ENCODE data around the gene SGO2. TPM values are rescaled to one million over a fixed set of nuclear protein-coding genes. Genes with fewer than 3 reads are reported as not detected.

The SGO2 gene
- total and polyA plus RNA-seq, 2 donors from 2014 or later: 0.69 to 1.7 TPM

GRCh38 chr2:200496696-200497095 lies 29.3 kb upstream of the SGO2 start:
- H3K9ac ChIP-seq (ENCODE audit: low read length in 3 of 3): no peak overlapping the region
- no peak for TF ChIP-seq CTCF (IDR thresholded peaks at IDR 0.05; ENCODE audit: borderline replicate concordance, extremely low read depth, insufficient read depth)
- DNase-seq (no peak), FAIRE-seq (no peak)
- H3K9me3 ChIP-seq (ENCODE audit: control insufficient read depth in 2 of 3, insufficient read depth in 1 of 3, low read length in 3 of 3): no peaks in the 10 kb centered on the region
- H3K4me1 ChIP-seq (ENCODE audit: control insufficient read depth in 2 of 3, insufficient read depth in 2 of 3, low read depth in 1 of 3, low read length in 3 of 3): no peaks in the 10 kb centered on the region
- H3K27ac ChIP-seq (ENCODE audit: low read depth in 2 of 2, low read length in 2 of 2): no peak overlapping the region
- intact Hi-C loops (cut with DNase I): no loop called here
- no peak overlapping the region for H3K4me3 ChIP-seq (ENCODE audit: low read length in 3 of 3)
- H3K27me3 ChIP-seq (ENCODE audit: control insufficient read depth, insufficient read depth, low read length): no peaks in the 10 kb centered on the region
- peaks cover 2 to 11% (median 5%) of the 10 kb centered on the region in 3 donors for H3K36me3 ChIP-seq (ENCODE audit: control insufficient read depth in 2 of 3, insufficient read depth in 3 of 3, low read length in 3 of 3)

GRCh38 chr2:200498402-200499162 lies 27.4 kb upstream of the SGO2 start:
- Histone ChIP-seq H3K9ac (ENCODE audit: low read length in 3 of 3) (no peak overlapping the region), H3K27me3 (ENCODE audit: control insufficient read depth, insufficient read depth, low read length) (no peaks in the 10 kb centered on the region), H3K4me1 (ENCODE audit: control insufficient read depth in 2 of 3, insufficient read depth in 2 of 3, low read depth in 1 of 3, low read length in 3 of 3) (no peaks in the 10 kb centered on the region), H3K4me3 (ENCODE audit: low read length in 3 of 3) (no peak overlapping the region), H3K9me3 (ENCODE audit: control insufficient read depth in 2 of 3, insufficient read depth in 1 of 3, low read length in 3 of 3) (no peaks in the 10 kb centered on the region), H3K36me3 (ENCODE audit: control insufficient read depth in 2 of 3, insufficient read depth in 3 of 3, low read length in 3 of 3) (peaks cover 2 to 12% (median 7%) of the 10 kb centered on the region in 3 donors), H3K27ac (ENCODE audit: low read depth in 2 of 2, low read length in 2 of 2) (no peak overlapping the region)
- FAIRE-seq: no peak
- DNase-seq: no peak
- TF ChIP-seq CTCF (IDR thresholded peaks at IDR 0.05; ENCODE audit: borderline replicate concordance, extremely low read depth, insufficient read depth): no peak
- intact Hi-C loops (cut with DNase I): no loop called here

GRCh38 chr2:200502196-200502595 lies 23.8 kb upstream of the SGO2 start:
- H3K9ac ChIP-seq (ENCODE audit: low read length in 3 of 3): no peak overlapping the region
- DNase-seq (no peak), FAIRE-seq (no peak)
- H3K4me3 ChIP-seq (ENCODE audit: low read length in 3 of 3): no peak overlapping the region
- intact Hi-C loops (cut with DNase I): no loop called here
- H3K9me3 ChIP-seq (ENCODE audit: control insufficient read depth in 2 of 3, insufficient read depth in 1 of 3, low read length in 3 of 3): no peaks in the 10 kb centered on the region
- H3K36me3 ChIP-seq (ENCODE audit: control insufficient read depth in 2 of 3, insufficient read depth in 3 of 3, low read length in 3 of 3): peaks cover 2 to 14% (median 4%) of the 10 kb centered on the region in 3 donors
- TF ChIP-seq CTCF (IDR thresholded peaks at IDR 0.05; ENCODE audit: borderline replicate concordance, extremely low read depth, insufficient read depth): no peak
- H3K27ac ChIP-seq (ENCODE audit: low read depth in 2 of 2, low read length in 2 of 2): no peak overlapping the region
- no peaks in the 10 kb centered on the region for H3K4me1 ChIP-seq (ENCODE audit: control insufficient read depth in 2 of 3, insufficient read depth in 2 of 3, low read depth in 1 of 3, low read length in 3 of 3)
- H3K27me3 ChIP-seq (ENCODE audit: control insufficient read depth, insufficient read depth, low read length): no peaks in the 10 kb centered on the region

Data from kidney (tissue), 14 donors.